ENCODE data around the gene LMNA. TPM values are rescaled to one million over a fixed set of nuclear protein-coding genes. Genes with fewer than 3 reads are reported as not detected.

The LMNA gene
- total and polyA plus RNA-seq, 2 of the 4 experiments (the other 2 are of a cell fraction): 563 to 755 TPM

DNA sequence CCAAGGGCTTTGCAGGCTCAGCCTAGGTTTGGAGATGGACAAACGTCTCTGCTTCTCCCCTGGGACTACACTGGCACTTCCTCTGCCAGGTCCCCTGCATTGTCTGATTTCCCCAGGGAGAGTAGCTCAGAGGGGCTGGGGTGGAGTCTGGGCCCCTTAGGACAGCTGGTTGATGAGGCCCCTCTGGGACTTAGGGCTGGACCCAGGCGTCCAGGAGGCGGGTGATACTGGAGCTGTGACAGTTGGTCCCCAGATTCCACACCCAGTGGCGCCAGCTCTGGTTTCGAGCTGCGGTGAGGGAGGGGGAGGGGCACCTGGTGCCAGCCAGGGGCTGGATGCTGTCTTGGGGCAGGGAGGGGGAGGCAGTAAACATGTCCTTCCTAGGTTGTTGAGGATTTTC is 24.8 kb upstream of the LMNA start:
- peaks cover 4 to 52% of the 10 kb centered on the region in 2 experiments for H3K79me1 ChIP-seq (ENCODE audit: low read depth in 1 of 2, low read length in 2 of 2)
- no peak for TF ChIP-seq USF2 (IDR thresholded peaks at IDR 0.05; ENCODE audit: low read depth, low read length)
- TF ChIP-seq BHLHE40 (IDR thresholded peaks at IDR 0.05; ENCODE audit: low read depth, low read length): no peak
- no peak for TF ChIP-seq SMC3 (IDR thresholded peaks at IDR 0.05; ENCODE audit: low read depth, low read length)
- no peak for TF ChIP-seq MAFK (IDR thresholded peaks at IDR 0.05; ENCODE audit: low read depth, low read length)
- no peak for TF ChIP-seq RFX5 (IDR thresholded peaks at IDR 0.05; ENCODE audit: low read depth, low read length)
- no peak for TF ChIP-seq CEBPB (IDR thresholded peaks at IDR 0.05; ENCODE audit: low read depth, low read length)
- no peak for TF ChIP-seq POLR2A (IDR thresholded peaks at IDR 0.05; ENCODE audit: low read depth, low read length)
- TF ChIP-seq MAZ (IDR thresholded peaks at IDR 0.05; ENCODE audit: borderline replicate concordance, low read depth, low read length): no peak
- TF ChIP-seq CHD1 (IDR thresholded peaks at IDR 0.05; ENCODE audit: low read depth, low read length): no peak
- no peak for TF ChIP-seq NFE2L2 (IDR thresholded peaks at IDR 0.05; ENCODE audit: low read depth, low read length)
- TF ChIP-seq CTCF (conservative IDR thresholded peaks at IDR 0.05; ENCODE audit: low read depth, low read length): no peak
- no peak for TF ChIP-seq MXI1 (IDR thresholded peaks at IDR 0.05; ENCODE audit: borderline replicate concordance, low read depth, low read length)
- no peak for TF ChIP-seq RAD21 (IDR thresholded peaks at IDR 0.05; ENCODE audit: low read length)
- no peak for TF ChIP-seq FOS (IDR thresholded peaks at IDR 0.05; ENCODE audit: low read depth, low read length)
- TF ChIP-seq RCOR1 (IDR thresholded peaks at IDR 0.05; ENCODE audit: insufficient replicate concordance, low read length): no peak
- intact Hi-C loops (cut with micrococcal nuclease) (loop anchor here (1.0 to 10.0 kb wide), 3 partner anchors 41 to 225 kb away; no protein-coding TSS in a partner anchor), dilution Hi-C loops (cut with HindIII; ENCODE audit: low sequenced_read_pairs, unreplicated experiment) (no loop called here), in situ Hi-C loops (cut with MboI; ENCODE audit: low sequenced_read_pairs) (loop anchor here (5.0 kb wide), 1 partner anchor 133 kb away; no protein-coding TSS in a partner anchor)
- H2AK9ac ChIP-seq (replicated peaks; ENCODE audit: low read depth, low read length, poor library complexity): no peak overlapping the region
- H2BK15ac ChIP-seq (ENCODE audit: low read depth, low read length): no peak overlapping the region
- ATAC-seq (ENCODE audit: low read depth) (no peak), DNase-seq (no peak)
- no TSS peak for BruUV-seq (replicated peaks)
- H4K8ac ChIP-seq (ENCODE audit: low read depth in 2 of 2, low read length in 2 of 2): no peak overlapping the region
- H3K9me3 ChIP-seq (ENCODE audit: control insufficient read depth, insufficient read depth, low read length): no peaks in the 10 kb centered on the region
- H3K4me3 ChIP-seq (ENCODE audit: insufficient read depth, low read depth, low read length): no peak overlapping the region
- H3K56ac ChIP-seq (ENCODE audit: extremely low read depth, insufficient read depth, low read length): no peak overlapping the region
- no peak overlapping the region for H2AK5ac ChIP-seq (ENCODE audit: low read depth, low read length)
- no peak overlapping the region for H2AFZ ChIP-seq (replicated peaks; ENCODE audit: low read length, poor library complexity)
- no peak overlapping the region for H3K27ac ChIP-seq (ENCODE audit: insufficient read depth, low read length)
- 60% methylated on average over 1 of the region's 6 CpGs; no CpG with 5 or more reads in 1 of the 2 experiments for WGBS, 2 experiments (ENCODE audit: extremely low coverage in 2 of 2, insufficient read length in 1 of 2)
- no peak overlapping the region for H3K9ac ChIP-seq (ENCODE audit: low read depth, low read length)
- peaks cover 7% of the 10 kb centered on the region for H3K4me1 ChIP-seq (ENCODE audit: control insufficient read depth, insufficient read depth, low read length)
- H3K14ac ChIP-seq (replicated peaks; ENCODE audit: low read depth, low read length): no peak overlapping the region
- no peak overlapping the region for H2BK120ac ChIP-seq (ENCODE audit: low read depth, low read length)
- H3K23ac ChIP-seq (ENCODE audit: low read depth, low read length): no peak overlapping the region
- no peaks in the 10 kb centered on the region for H3K9me1 ChIP-seq (ENCODE audit: insufficient read depth, low read length)
- CTCF ChIA-PET: interaction anchor here (0.9 to 1.6 kb wide), 2 partner anchors 12 to 40 kb away, joined by 3 to 5 read pairs; no protein-coding TSS in a partner anchor
- no peak overlapping the region for H3K4me2 ChIP-seq (ENCODE audit: low read depth, low read length)
- POLR2A ChIA-PET (ENCODE audit: unreplicated experiment): no interaction called here
- no peak overlapping the region for H2BK5ac ChIP-seq (ENCODE audit: low read depth, low read length, poor library complexity, severe bottlenecking)
- no peak overlapping the region for H3K18ac ChIP-seq (ENCODE audit: low read depth, low read length)
- no peak overlapping the region for H2BK20ac ChIP-seq (ENCODE audit: low read depth, low read length)
- no peak overlapping the region for H4K5ac ChIP-seq (ENCODE audit: low read depth, low read length)
- H4K20me1 ChIP-seq (ENCODE audit: insufficient read depth, low read length): peaks cover 13% of the 10 kb centered on the region
- no peak overlapping the region for H3K4ac ChIP-seq (ENCODE audit: low read depth, low read length)
- H3K27me3 ChIP-seq (ENCODE audit: control insufficient read depth, insufficient read depth, low read length): no peaks in the 10 kb centered on the region
- no peak overlapping the region for H4K91ac ChIP-seq (ENCODE audit: insufficient read depth, low read depth, low read length)
- H3K36me3 ChIP-seq (ENCODE audit: control insufficient read depth, insufficient read depth, low read length): peaks cover 4% of the 10 kb centered on the region; the same call in 1 of the 2 replicates
